D341Med (cell line): Measurements from ENCODE around the gene PRRX1.

ENCODE experiments used
- DNase-seq: peaks from one replicate; pipeline ENCODE4 v3.0.0; 2012; ENCODE audit warnings: low spot score

PRRX1 gene

GRCh38 chr1:170765712-170766330 lies 101.9 kb downstream of the PRRX1 start:
- peak; percentile 61 for DNase-seq

GRCh38 chr1:170768929-170769328 lies 105.0 kb downstream of the PRRX1 start:
- DNase-seq, result no peak

GRCh38 chr1:170769691-170770090 lies 105.8 kb downstream of the PRRX1 start:
- no peak for DNase-seq

GRCh38 chr1:170770254-170770653 lies 106.3 kb downstream of the PRRX1 start:
- DNase-seq, result no peak

- DNase-seq, result no peak
Measured at GRCh38 chr1:170776252-170776651, 112.3 kb downstream of the PRRX1 start.

- DNase-seq, result no peak
Measured at GRCh38 chr1:170776777-170777176, 112.8 kb downstream of the PRRX1 start.
